ENCODE measurements around the gene NXNL1. TPM values are rescaled to one million over a fixed set of nuclear protein-coding genes. Genes with fewer than 3 reads are reported as not detected.

NXNL1 gene
- total RNA-seq, 1 experiment from 2014 or later: not detected

- Mint-ChIP-seq H3K27me3 (ENCODE audit: low read depth) (peaks cover 2% of the 10 kb centered on the region), H3K4me3 (no peak overlapping the region), H3K36me3 (ENCODE audit: insufficient read depth in 1 of 3, low read depth in 3 of 3) (no peaks in the 10 kb centered on the region; a peak in 1 of 7 replicates), H3K4me1 (peaks cover 14 to 25% of the 10 kb centered on the region in 2 experiments), H3K9me3 (peaks cover 0 to 2% of the 10 kb centered on the region in 2 experiments; a peak in 1 of 5 replicates), H3K27ac (peak overlapping the region in 1 of 3 experiments; percentile 3; a peak in 1 of 7 replicates)
- 100% methylated on average over 2 of the region's 6 CpGs for WGBS (ENCODE audit: extremely low coverage, insufficient read length, low lambda C conversion rate)
- Histone ChIP-seq H3K4me2 (ENCODE audit: insufficient read depth, insufficient read length, low read length) (no peak overlapping the region), H3K56ac (ENCODE audit: insufficient read length, low read depth, low read length) (no peak overlapping the region), H2AFZ (ENCODE audit: low read length) (no peak overlapping the region), H4K20me1 (ENCODE audit: control insufficient read depth, insufficient read depth, insufficient read length) (no peaks in the 10 kb centered on the region), H3K4me1 (ENCODE audit: insufficient read depth, low read length) (peaks cover 7% of the 10 kb centered on the region; the same call in 1 of the 2 replicates), H3K23me2 (ENCODE audit: insufficient read length, low read depth, low read length, poor library complexity, severe bottlenecking) (peaks cover 9% of the 10 kb centered on the region), H2BK20ac (ENCODE audit: low read depth, low read length, poor library complexity, severe bottlenecking) (no peak overlapping the region), H4K5ac (ENCODE audit: insufficient read length, low read depth, low read length) (no peak overlapping the region), H3K79me1 (ENCODE audit: insufficient read depth, low read depth, low read length, poor library complexity, severe bottlenecking) (no peaks in the 10 kb centered on the region), H2BK12ac (ENCODE audit: insufficient read length, low read depth, low read length) (no peak overlapping the region), H2BK15ac (ENCODE audit: low read depth, low read length) (no peak overlapping the region), H3T11ph (ENCODE audit: low read length) (no peak overlapping the region), H3K27me3 (ENCODE audit: insufficient read depth, low read length) (no peaks in the 10 kb centered on the region), H3K4ac (ENCODE audit: low read depth, low read length) (no peak overlapping the region), H3K9ac (ENCODE audit: extremely low read depth, insufficient read length, low read length) (no peak overlapping the region), H4K8ac (replicated peaks; ENCODE audit: insufficient read length, low read depth, low read length) (no peak overlapping the region), H2BK5ac (ENCODE audit: insufficient read length, low read length) (no peak overlapping the region), H2BK120ac (ENCODE audit: low read depth, low read length, poor library complexity, severe bottlenecking) (no peak overlapping the region), H3K14ac (ENCODE audit: insufficient read depth, low read length) (no peak overlapping the region), H3K18ac (ENCODE audit: insufficient read length, low read depth, low read length) (no peak overlapping the region), H3K9me3 (ENCODE audit: control insufficient read depth, low read depth, low read length) (no peaks in the 10 kb centered on the region), H3K79me2 (ENCODE audit: insufficient read depth, low read length) (no peaks in the 10 kb centered on the region), H3K23ac (ENCODE audit: insufficient read length, low read depth, low read length) (no peak overlapping the region), H3K27ac (ENCODE audit: insufficient read length, low read depth, low read length) (no peak overlapping the region), H2AK5ac (ENCODE audit: insufficient read length, low read length) (no peak overlapping the region), H4K91ac (ENCODE audit: insufficient read length, low read depth, low read length) (no peak overlapping the region)
- TF ChIP-seq CTCF (conservative IDR thresholded peaks at IDR 0.05): no peak
- DNase-seq: no peak
These were observed 23.9 kb upstream of the NXNL1 start for GRCh38 chr19:17484520-17485185.
